Keratinocyte (primary cell): ENCODE data around the gene TIE1. TPM values are rescaled to one million over a fixed set of nuclear protein-coding genes. Genes with fewer than 3 reads are reported as not detected.

Experiments used
- DNase-seq: peaks from one replicate; pipeline ENCODE4 v3.0.0-alpha.2; 2011; ENCODE audit warnings: low read depth, missing footprints, low spot score
- FAIRE-seq: peaks from 2 replicates; lab custom pipeline; 2011; peaks lifted over from hg19 to GRCh38; lab: Jason Lieb, UNC
- H2AFZ ChIP-seq: 2 replicates; pipeline ENCODE4 v1.6.0; 2012; ENCODE audit warnings: low read length, control low read depth, inconsistent platforms; ENCODE audit not compliant: control insufficient read depth
- H3K27ac ChIP-seq: 2 replicates; pipeline ENCODE4 v1.5.1; 2011; ENCODE audit warnings: low read length; ENCODE audit not compliant: control insufficient read depth, insufficient read depth
- H3K27me3 ChIP-seq: 3 replicates; pipeline ENCODE4 v1.6.0; 2011; ENCODE audit warnings: low read length; ENCODE audit not compliant: control insufficient read depth, insufficient read depth; ENCODE audit errors: extremely low read depth
- H3K36me3 ChIP-seq, 2 experiments: 2 replicates in 1 of 2; 3 replicates in 1 of 2; pipeline ENCODE4 v1.5.1; 2011; ENCODE audit warnings: low read length in 2 of 2, mild to moderate bottlenecking in 1 of 2; ENCODE audit not compliant: control insufficient read depth in 2 of 2, insufficient read depth in 2 of 2; ENCODE audit errors: extremely low read depth in 1 of 2
- H3K4me1 ChIP-seq: 3 replicates; pipeline ENCODE4 v1.5.1; 2011; ENCODE audit warnings: low read length; ENCODE audit not compliant: control insufficient read depth, insufficient read depth; ENCODE audit errors: extremely low read depth
- H3K4me2 ChIP-seq: 3 replicates; pipeline ENCODE4 v1.6.0; 2011; ENCODE audit warnings: low read depth, low read length; ENCODE audit not compliant: control insufficient read depth, insufficient read depth; ENCODE audit errors: extremely low read depth
- H3K4me3 ChIP-seq, 3 experiments: fragments of 200-600 bp in 1 of 3; sonication (generic) in 1 of 3; 2 replicates in 2 of 3; 3 replicates in 1 of 3; pipeline ENCODE4 v1.5.1; 2011 to 2016; ENCODE audit warnings: low read length in 3 of 3, mild to moderate bottlenecking in 3 of 3, control low read depth in 2 of 3, inconsistent platforms in 1 of 3, low read depth in 1 of 3, mixed read lengths in 1 of 3, mixed run types in 1 of 3, moderate library complexity in 1 of 3; ENCODE audit not compliant: control insufficient read depth in 2 of 3, insufficient read depth in 2 of 3; ENCODE audit errors: extremely low read depth in 1 of 3
- H3K79me2 ChIP-seq: 2 replicates; pipeline ENCODE4 v1.6.0; 2012; ENCODE audit warnings: low read length; ENCODE audit not compliant: control insufficient read depth, insufficient read depth
- H3K9ac ChIP-seq: 3 replicates; pipeline ENCODE4 v1.6.0; 2011; ENCODE audit warnings: low read length; ENCODE audit not compliant: control insufficient read depth, insufficient read depth; ENCODE audit errors: extremely low read depth
- H3K9me1 ChIP-seq: 3 replicates; pipeline ENCODE4 v1.6.0; 2011; ENCODE audit warnings: low read length; ENCODE audit not compliant: control insufficient read depth, insufficient read depth; ENCODE audit errors: extremely low read depth
- H3K9me3 ChIP-seq: 2 replicates; pipeline ENCODE4 v1.5.1; 2012; ENCODE audit warnings: low read depth, low read length; ENCODE audit not compliant: control insufficient read depth
- H4K20me1 ChIP-seq: 3 replicates; pipeline ENCODE4 v1.6.0; 2011; ENCODE audit warnings: low read length; ENCODE audit not compliant: control insufficient read depth, insufficient read depth; ENCODE audit errors: extremely low read depth
- CTCF ChIP-seq, 3 experiments: IDR thresholded peaks in 1 of 3; conservative IDR thresholded peaks in 1 of 3; optimal IDR thresholded peaks in 1 of 3; 2 replicates in 2 of 3; 3 replicates in 1 of 3; pipeline versions ENCODE3 to v1.5.1; 2011; ENCODE audit warnings: low read length in 3 of 3, mild to moderate bottlenecking in 3 of 3, moderate library complexity in 2 of 3, control low read depth in 1 of 3, inconsistent platforms in 1 of 3; ENCODE audit not compliant: insufficient read depth in 2 of 3; ENCODE audit errors: extremely low read depth in 1 of 3
- EZH2 ChIP-seq: IDR thresholded peaks from one replicate; pipeline ENCODE4 v1.6.1; 2012; ENCODE audit warnings: inconsistent platforms, mild to moderate bottlenecking, low read length, moderate library complexity
- dilution Hi-C: fragments of 300-500 bp; cut with MboI; formaldehyde crosslinking; loops from one replicate; pipeline ENCODE4 v1.7.0; 2020; ENCODE audit warnings: low sequenced_read_pairs; ENCODE audit not compliant: extremely low pct_ligation_motif_present
- polyA plus RNA-seq, 5 experiments: library from polyadenylated mRNA; depleted of rRNA in 3 of 5; stranded (reverse) in 3 of 5; stranded (forward) in 1 of 5; unstranded in 1 of 5; fragments of >200 nt; gene quantifications; 1 replicate in 1 of 5; 2 replicates in 3 of 5; 3 replicates in 1 of 5; pipeline versions ENCODE4 v1.2.1 to v1.2.3, GENCODE V29; 2011 to 2012; ENCODE audit warnings: missing spikeins in 2 of 5, low read depth in 1 of 5, low replicate concordance in 1 of 5

Gene TIE1
- polyA plus RNA-seq, 1 donor (not counting 4 experiments of a cell fraction or from before 2014, with no cell fraction given), result not detected

- H3K36me3 ChIP-seq, result no peaks in the 10 kb centered on the region
- no peak overlapping the region for H3K4me3 ChIP-seq
- H3K4me2 ChIP-seq, result no peak overlapping the region
- no peaks in the 10 kb centered on the region for H4K20me1 ChIP-seq
- DNase-seq, result no peak
- no peak for TF ChIP-seq CTCF (optimal IDR thresholded peaks at IDR 0.05 in 1 of 3, IDR thresholded peaks at IDR 0.05 in 1 of 3, conservative IDR thresholded peaks at IDR 0.05 in 1 of 3; ENCODE audit: extremely low read depth in 1 of 3, insufficient read depth in 2 of 3, low read length in 3 of 3)
- TF ChIP-seq EZH2, result no peak
- H3K27me3 ChIP-seq, result no peaks in the 10 kb centered on the region
- dilution Hi-C loops, result no loop called here
- no peak overlapping the region for H3K27ac ChIP-seq
- H2AFZ ChIP-seq, result no peak overlapping the region
- H3K9ac ChIP-seq, result no peak overlapping the region
- H3K9me1 ChIP-seq, result no peaks in the 10 kb centered on the region
- no peaks in the 10 kb centered on the region for H3K9me3 ChIP-seq
- no peak for FAIRE-seq
- H3K79me2 ChIP-seq, result no peaks in the 10 kb centered on the region
- H3K4me1 ChIP-seq, result peaks cover 7% of the 10 kb centered on the region
Observed at GRCh38 chr1:43325381-43325780, 24.6 kb downstream of the TIE1 start.

DNA sequence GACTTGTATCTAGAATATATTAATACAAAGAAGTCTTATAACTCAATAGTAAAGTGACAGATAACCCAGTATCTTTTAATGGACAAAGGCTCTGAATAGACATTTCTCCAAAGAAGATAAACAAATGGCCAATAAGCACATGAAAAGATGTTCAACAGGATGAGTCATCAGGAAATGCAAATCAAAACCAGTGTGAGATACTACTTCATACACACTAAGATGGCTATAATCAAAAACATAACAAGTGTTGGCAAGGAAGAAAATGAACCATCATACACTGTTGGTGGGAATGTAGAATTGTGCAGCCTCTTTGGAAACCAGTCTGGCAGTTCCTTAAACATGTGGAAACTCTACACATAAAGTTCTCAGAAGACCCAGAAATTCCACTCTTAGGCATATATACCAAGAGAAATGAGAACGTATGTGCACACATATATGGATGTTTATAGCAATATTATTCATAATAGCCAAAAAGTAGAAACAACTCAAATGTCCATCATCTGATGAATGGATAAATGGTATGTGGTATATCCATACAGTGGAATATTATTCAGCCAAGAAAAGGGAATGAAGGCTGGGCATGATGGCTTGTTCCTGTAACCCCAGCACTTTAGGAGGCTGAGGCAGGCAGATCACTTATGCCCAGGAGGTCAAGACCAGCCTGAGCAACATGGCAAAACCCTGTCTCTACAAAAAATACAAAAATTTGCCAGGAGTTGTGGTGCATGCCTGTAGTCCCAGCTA lies 26.9 kb downstream of the TIE1 start:
- dilution Hi-C loops, result no loop called here
- Histone ChIP-seq H3K36me3 (no peaks in the 10 kb centered on the region), H3K4me1 (peaks cover 9% of the 10 kb centered on the region), H2AFZ (no peak overlapping the region), H3K9ac (no peak overlapping the region), H3K27me3 (no peaks in the 10 kb centered on the region), H3K9me1 (no peaks in the 10 kb centered on the region), H3K79me2 (no peaks in the 10 kb centered on the region), H3K27ac (no peak overlapping the region), H3K4me3 (no peak overlapping the region), H3K4me2 (no peak overlapping the region), H4K20me1 (no peaks in the 10 kb centered on the region), H3K9me3 (no peaks in the 10 kb centered on the region)
- no peak for FAIRE-seq
- DNase-seq, result no peak
- TF ChIP-seq EZH2, result no peak
- no peak for TF ChIP-seq CTCF (optimal IDR thresholded peaks at IDR 0.05 in 1 of 3, IDR thresholded peaks at IDR 0.05 in 1 of 3, conservative IDR thresholded peaks at IDR 0.05 in 1 of 3; ENCODE audit: extremely low read depth in 1 of 3, insufficient read depth in 2 of 3, low read length in 3 of 3)
